Measurements from ENCODE around the gene ARVCF. TPM values are rescaled to one million over a fixed set of nuclear protein-coding genes. Genes with fewer than 3 reads are reported as not detected.

The ARVCF gene
- total and polyA plus RNA-seq, 2 experiments from 2014 or later: 15.6 to 122 TPM

GRCh38 chr22:20009582-20010306 lies 6.9 kb downstream of the ARVCF start:
- no peaks in the 10 kb centered on the region for H3K79me2 ChIP-seq (replicated peaks; ENCODE audit: insufficient read depth)
- no peaks in the 10 kb centered on the region for H3K27me3 ChIP-seq (ENCODE audit: insufficient read depth)
- H3K27ac Mint-ChIP-seq: no peak overlapping the region
- no peaks in the 10 kb centered on the region for H4K20me1 ChIP-seq (replicated peaks; ENCODE audit: insufficient read depth)
- ATAC-seq (no peak), DNase-seq (ENCODE audit: low spot score) (no peak)
- H3F3A ChIP-seq (replicated peaks; ENCODE audit: low read depth): no peaks in the 10 kb centered on the region; the same call in 1 of the 2 replicates
- H2AFZ ChIP-seq: no peak overlapping the region
- H3K4me1 Mint-ChIP-seq: peaks cover 7% of the 10 kb centered on the region; the same call in 2 of the 3 replicates
- no peak for TF ChIP-seq ZNF462 (CRISPR knock-in tag; IDR thresholded peaks at IDR 0.05)
- TF ChIP-seq NANOG (IDR thresholded peaks at IDR 0.05; ENCODE audit: borderline replicate concordance): no peak
- no peak overlapping the region for H3K4me3 Mint-ChIP-seq
- no peak overlapping the region for H3K4me2 ChIP-seq
- peaks cover 4% of the 10 kb centered on the region for H3K27me3 Mint-ChIP-seq (ENCODE audit: insufficient read depth, low read depth, poor library complexity)
- no peaks in the 10 kb centered on the region for H3K36me3 ChIP-seq (ENCODE audit: insufficient read depth)
- no peak overlapping the region for H3K4me3 ChIP-seq
- H3K27ac ChIP-seq (ENCODE audit: low read depth): no peak overlapping the region
- H3K36me3 Mint-ChIP-seq (ENCODE audit: low read depth): peaks cover 7% of the 10 kb centered on the region
- H3K9me3 Mint-ChIP-seq: peaks cover under 1% of the 10 kb centered on the region; the same call in 1 of the 3 replicates
- H3K9me2 ChIP-seq (ENCODE audit: insufficient read depth): no peaks in the 10 kb centered on the region
- H3K4me1 ChIP-seq (ENCODE audit: insufficient read depth): no peaks in the 10 kb centered on the region

- no peak for TF ChIP-seq CTCF (conservative IDR thresholded peaks at IDR 0.05; ENCODE audit: low read depth in 2 of 2)
- no peak for TF ChIP-seq POLR2AphosphoS5 (IDR thresholded peaks at IDR 0.05; ENCODE audit: low read depth)
- Histone ChIP-seq H3K4me3 (no peak overlapping the region), H3K27me3 (ENCODE audit: insufficient read depth) (no peaks in the 10 kb centered on the region), H3K36me3 (ENCODE audit: insufficient read depth) (peaks cover 5% of the 10 kb centered on the region), H4K20me1 (replicated peaks; ENCODE audit: insufficient read depth) (no peaks in the 10 kb centered on the region), H3K79me2 (replicated peaks; ENCODE audit: insufficient read depth) (no peaks in the 10 kb centered on the region), H3F3A (replicated peaks; ENCODE audit: low read depth) (no peaks in the 10 kb centered on the region; the same call in 1 of the 2 replicates), H2AFZ (no peak overlapping the region), H3K4me1 (ENCODE audit: insufficient read depth) (no peaks in the 10 kb centered on the region), H3K9me2 (ENCODE audit: insufficient read depth) (no peaks in the 10 kb centered on the region), H3K4me2 (no peak overlapping the region), H3K27ac (ENCODE audit: low read depth) (no peak overlapping the region)
- Mint-ChIP-seq H3K27ac (no peak overlapping the region), H3K4me3 (no peak overlapping the region), H3K9me3 (peaks cover 7% of the 10 kb centered on the region), H3K36me3 (ENCODE audit: low read depth) (peaks cover 14% of the 10 kb centered on the region), H3K27me3 (ENCODE audit: insufficient read depth, low read depth, poor library complexity) (peaks cover 2% of the 10 kb centered on the region), H3K4me1 (peaks cover 7% of the 10 kb centered on the region; the same call in 1 of the 3 replicates)
- ATAC-seq (no peak), DNase-seq (ENCODE audit: low spot score) (no peak)
Observed at GRCh38 chr22:20009018-20009491, 7.6 kb downstream of the ARVCF start.
